Fibroblast of peridontal ligament (primary cell): ENCODE data around the gene TKFC.

Experiments
- DNase-seq: peaks from one replicate; pipeline ENCODE4 v3.0.0-alpha.2; 2010; ENCODE audit errors: extremely low read depth

TKFC gene, protein sequence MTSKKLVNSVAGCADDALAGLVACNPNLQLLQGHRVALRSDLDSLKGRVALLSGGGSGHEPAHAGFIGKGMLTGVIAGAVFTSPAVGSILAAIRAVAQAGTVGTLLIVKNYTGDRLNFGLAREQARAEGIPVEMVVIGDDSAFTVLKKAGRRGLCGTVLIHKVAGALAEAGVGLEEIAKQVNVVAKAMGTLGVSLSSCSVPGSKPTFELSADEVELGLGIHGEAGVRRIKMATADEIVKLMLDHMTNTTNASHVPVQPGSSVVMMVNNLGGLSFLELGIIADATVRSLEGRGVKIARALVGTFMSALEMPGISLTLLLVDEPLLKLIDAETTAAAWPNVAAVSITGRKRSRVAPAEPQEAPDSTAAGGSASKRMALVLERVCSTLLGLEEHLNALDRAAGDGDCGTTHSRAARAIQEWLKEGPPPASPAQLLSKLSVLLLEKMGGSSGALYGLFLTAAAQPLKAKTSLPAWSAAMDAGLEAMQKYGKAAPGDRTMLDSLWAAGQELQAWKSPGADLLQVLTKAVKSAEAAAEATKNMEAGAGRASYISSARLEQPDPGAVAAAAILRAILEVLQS

GRCh38 chr11:61332797-61333549, at the start of gene TKFC, which contains the start of gene DDB1:
Gene TKFC, plus strand, starts transcription at chr11:61333228. Its CDS starts 1,501 bp downstream, at chr11:61334729.
Gene DDB1, minus strand, starts transcription at chr11:61333105. Its CDS starts 137 bp downstream, at chr11:61332968.
- peak; percentile 76 for DNase-seq

DNA sequence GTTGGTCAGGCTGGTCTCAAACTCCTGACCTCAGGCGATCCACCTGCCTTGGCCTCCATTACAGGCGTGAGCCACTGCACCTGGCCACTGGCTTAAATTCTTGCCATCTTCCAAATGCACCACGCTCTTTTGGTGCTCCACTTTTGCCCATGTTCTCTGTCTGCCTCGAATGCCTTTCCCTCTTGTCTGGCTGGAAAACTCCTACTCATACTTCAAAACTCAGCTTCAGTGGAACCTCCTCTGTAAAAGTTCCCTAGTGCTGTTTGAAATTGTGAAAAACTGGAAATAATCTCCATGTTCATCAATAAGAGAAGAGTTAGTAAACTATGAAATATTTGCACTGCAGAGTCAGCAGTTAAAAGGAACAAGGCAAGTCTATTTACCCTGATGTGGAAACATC, 49.4 kb upstream of the TKFC start:
- no peak for DNase-seq

- no peak for DNase-seq
These were observed 45.6 kb upstream of the TKFC start for GRCh38 chr11:61287338-61287977.

- DNase-seq: no peak
These were observed 41.9 kb upstream of the TKFC start for GRCh38 chr11:61290905-61291690.

DNA sequence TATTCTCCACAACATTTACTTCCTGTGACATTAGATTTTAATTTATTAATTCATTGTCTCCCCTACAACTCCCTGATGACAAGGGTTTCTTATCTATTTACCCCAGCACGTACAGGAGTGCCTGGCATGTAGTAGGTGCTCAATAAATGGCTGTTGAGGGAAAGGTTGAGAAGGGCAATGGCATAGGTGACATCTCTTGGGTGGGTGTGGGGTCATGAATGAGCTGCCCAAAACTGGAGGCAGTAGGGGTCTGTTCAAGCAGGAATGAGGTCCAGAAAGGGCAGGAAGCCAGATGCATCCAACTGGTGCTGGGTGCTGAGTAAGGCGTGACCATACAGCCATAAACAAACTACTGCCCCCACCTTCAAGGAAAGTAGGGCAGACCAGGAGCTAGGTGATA, 40.7 kb upstream of the TKFC start:
- no peak for DNase-seq

- DNase-seq: peak; percentile 62
These were observed 38.9 kb upstream of the TKFC start for GRCh38 chr11:61293867-61294716.

DNA sequence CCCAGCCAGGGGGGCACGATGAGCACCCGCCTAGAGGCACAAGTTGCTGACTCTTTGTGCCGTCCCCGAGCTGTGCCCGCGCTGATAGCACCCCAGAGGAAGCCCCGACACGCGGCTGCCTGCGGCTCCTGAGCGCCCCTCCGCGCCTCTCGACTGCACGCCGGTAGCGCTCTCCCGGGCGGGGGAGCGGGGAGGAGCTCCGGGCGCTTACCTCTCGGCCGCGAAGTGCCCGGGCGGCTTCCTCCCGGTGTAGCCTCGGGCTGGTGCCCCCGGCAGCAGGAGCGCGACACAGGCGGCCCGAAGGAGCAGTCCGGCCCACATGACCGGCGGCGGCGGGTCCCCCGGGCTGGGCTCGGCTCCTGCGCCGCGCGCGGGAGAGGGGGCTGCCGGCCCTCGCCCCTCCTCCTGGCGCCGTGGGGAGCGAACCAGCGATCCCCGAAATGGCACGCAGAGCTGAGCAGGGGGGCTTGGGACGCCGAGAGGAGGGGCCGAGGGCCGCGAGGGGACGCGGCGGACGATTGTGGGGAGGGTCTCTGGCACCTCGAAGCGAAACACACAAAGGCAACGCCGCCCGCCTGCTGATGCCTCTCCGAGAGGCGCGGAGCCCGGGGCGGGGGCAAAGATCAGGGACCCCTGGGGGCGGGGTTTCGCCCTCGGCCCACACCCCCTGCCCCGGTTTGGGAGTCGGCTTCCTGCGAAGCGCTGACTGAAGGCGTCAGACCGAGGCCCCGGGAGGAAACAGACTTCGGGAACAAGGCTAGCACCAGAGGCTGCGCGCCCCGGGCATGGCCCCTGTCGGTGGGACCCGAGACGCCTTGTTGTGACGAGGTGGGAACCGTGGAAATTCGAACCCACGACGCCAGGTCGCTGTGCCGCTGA, 38.1 kb upstream of the TKFC start, which contains the start of gene VWCE:
Gene VWCE (minus strand): TSS at position 600 of the 879 bp plus-strand sequence. CDS start 279 bp downstream, at position 321.
- DNase-seq: peak; percentile 38

GRCh38 chr11:61295596-61295926, 37.5 kb upstream of the TKFC start:
- DNase-seq: no peak

DNA sequence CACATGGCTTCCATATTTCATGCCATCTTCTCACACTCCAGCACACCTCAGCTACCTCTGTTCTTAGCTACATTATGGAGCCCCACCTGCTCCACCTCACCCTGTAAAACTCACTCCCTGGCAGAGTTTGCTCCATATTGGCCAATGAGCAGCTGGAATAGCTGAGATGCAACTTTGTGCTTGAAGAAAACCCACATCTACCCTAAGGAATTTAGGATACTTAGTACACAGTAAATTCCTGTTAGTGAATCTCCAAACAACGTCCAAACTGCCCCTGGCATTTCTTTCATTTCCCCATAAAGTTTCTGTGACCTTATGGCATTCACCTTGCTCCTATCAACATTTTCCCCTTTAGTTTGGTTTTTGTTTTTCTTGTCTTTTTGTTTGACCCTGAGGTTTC, 35.7 kb upstream of the TKFC start:
- no peak for DNase-seq

GRCh38 chr11:61297746-61298145, 35.3 kb upstream of the TKFC start:
- DNase-seq: peak; percentile 99

DNA sequence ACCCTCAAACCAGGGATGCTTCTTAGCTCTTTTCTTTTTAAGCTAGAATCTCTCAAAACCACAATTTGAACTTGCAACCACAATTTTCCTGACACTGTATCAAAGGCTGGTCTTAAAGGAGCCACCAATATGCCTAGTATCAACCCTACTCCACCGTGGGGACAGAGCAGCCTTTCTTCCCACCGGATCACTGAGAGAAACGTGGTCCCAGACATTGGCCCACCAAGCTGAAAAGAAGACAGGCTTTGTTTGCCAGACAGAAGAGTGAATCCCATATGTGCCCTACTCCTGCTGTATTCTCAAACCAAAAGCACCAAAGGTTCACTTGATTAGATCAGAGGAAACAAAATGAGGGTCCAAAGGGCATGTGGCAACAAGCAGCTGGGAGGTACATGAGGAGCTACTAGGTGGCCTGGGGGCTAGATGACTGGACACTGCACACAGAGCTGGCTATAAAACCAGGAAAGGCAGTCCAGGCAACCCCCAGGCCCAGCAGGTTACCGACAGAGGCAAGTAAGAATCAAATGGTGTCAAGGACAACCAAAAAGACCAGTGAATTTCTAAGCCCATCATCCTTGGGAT, 34.3 kb upstream of the TKFC start:
- DNase-seq: peak; percentile 32

- no peak for DNase-seq
These were observed 30.5 kb upstream of the TKFC start for GRCh38 chr11:61302550-61302949.

GRCh38 chr11:61303725-61304124, 29.3 kb upstream of the TKFC start:
- no peak for DNase-seq

GRCh38 chr11:61305417-61305816, 27.6 kb upstream of the TKFC start:
- DNase-seq: no peak

GRCh38 chr11:61306221-61306620, 26.8 kb upstream of the TKFC start:
- DNase-seq: no peak

DNA sequence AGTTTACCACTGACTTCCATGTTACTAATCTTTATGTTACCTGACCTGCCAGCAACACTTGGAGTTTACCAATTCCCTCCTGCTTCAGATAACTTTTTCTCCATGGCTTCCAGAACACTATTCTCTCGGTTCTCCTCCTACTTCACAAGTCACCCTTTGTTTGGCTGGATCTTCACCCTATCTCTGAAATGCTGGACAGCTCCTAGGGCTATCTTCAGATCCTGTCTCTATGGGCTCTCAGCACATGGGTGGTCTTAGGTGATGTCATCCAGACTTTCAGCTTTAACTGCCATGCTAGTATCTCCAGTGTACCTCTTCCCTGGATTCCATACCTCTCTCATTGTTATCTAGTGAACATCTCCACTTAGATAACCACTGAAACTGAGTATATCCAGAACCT, 25.7 kb upstream of the TKFC start:
- DNase-seq: no peak

GRCh38 chr11:61309141-61309540, 23.9 kb upstream of the TKFC start:
- DNase-seq: no peak

DNA sequence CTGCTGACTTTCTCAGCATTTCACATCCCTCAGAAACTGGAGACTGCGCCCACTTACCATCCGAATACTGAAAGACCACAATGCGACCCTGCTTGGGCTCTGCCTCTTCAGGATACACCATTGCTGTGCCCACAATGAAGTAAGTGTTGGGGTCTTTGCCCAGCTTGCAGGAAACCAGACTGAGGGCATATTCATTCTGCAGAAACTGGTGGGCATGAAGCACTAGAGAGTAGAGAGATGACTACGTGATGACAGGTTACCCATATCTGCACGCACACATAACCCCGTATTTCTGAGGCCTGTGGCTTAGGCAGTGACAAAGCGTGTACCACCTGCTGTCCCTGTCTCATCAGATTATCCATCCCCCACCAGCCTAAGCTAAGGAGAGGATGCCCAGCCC, 23.3 kb upstream of the TKFC start:
- no peak for DNase-seq

- DNase-seq: no peak
These were observed 22.3 kb upstream of the TKFC start for GRCh38 chr11:61310749-61311148.
